IMR-90 (cell line): ENCODE data around the gene SCYGR2. TPM values are rescaled to one million over a fixed set of nuclear protein-coding genes. Genes with fewer than 3 reads are reported as not detected.

Experiments
- ATAC-seq: fragments of 200-7000 bp; cut with Tn5 transposase; 2 replicates; pipeline ENCODE4 v1.9.1; 2020; ENCODE audit warnings: low read depth, mild to moderate bottlenecking, moderate library complexity
- BruUV-seq: library from RNA; stranded (reverse); fragments of 400-500 nt; replicated peaks from 2 replicates; lab custom pipeline; 2021; lab: Mats Ljungman, UMichigan
- CTCF ChIA-PET: fragments of 300-600 bp; formaldehyde crosslinking; extraction: SDS; loops from one replicate; lab custom pipeline; 2021; ENCODE audit warnings: antibody characterized with exemption; lab: Yijun Ruan, JAX
- POLR2A ChIA-PET: fragments of 300-600 bp; sonication (Branson Sonifier 250); formaldehyde crosslinking; loops from one replicate; lab custom pipeline; 2022; ENCODE audit warnings: antibody characterized with exemption; ENCODE audit not compliant: unreplicated experiment; lab: Charles Lee
- DNase-seq: peaks from one replicate; pipeline ENCODE4 v3.0.0; 2013
- H2AFZ ChIP-seq: replicated peaks from 2 replicates; pipeline ENCODE3; 2013; ENCODE audit warnings: low read length, mild to moderate bottlenecking; ENCODE audit not compliant: poor library complexity
- H2AK5ac ChIP-seq: 2 replicates; pipeline ENCODE4 v1.6.1; 2013; ENCODE audit warnings: low read depth, low read length, inconsistent platforms
- H2AK9ac ChIP-seq: replicated peaks from 2 replicates; pipeline ENCODE3; 2013; ENCODE audit warnings: mild to moderate bottlenecking, low read depth, low read length, moderate library complexity; ENCODE audit not compliant: poor library complexity
- H2BK120ac ChIP-seq: 2 replicates; pipeline ENCODE4 v1.6.1; 2013; ENCODE audit warnings: low read depth, low read length, inconsistent platforms
- H2BK15ac ChIP-seq: 3 replicates; pipeline ENCODE4 v1.6.1; 2013; ENCODE audit warnings: low read depth, low read length, inconsistent platforms
- H2BK20ac ChIP-seq: 2 replicates; pipeline ENCODE4 v1.6.1; 2013; ENCODE audit warnings: low read depth, mild to moderate bottlenecking, inconsistent platforms, low read length, moderate library complexity
- H2BK5ac ChIP-seq: 2 replicates; pipeline ENCODE4 v1.6.1; 2013; ENCODE audit warnings: mild to moderate bottlenecking, low read depth, low read length, inconsistent platforms; ENCODE audit not compliant: poor library complexity, severe bottlenecking
- H3K14ac ChIP-seq: replicated peaks from 2 replicates; pipeline ENCODE4 v1.6.1; 2013; ENCODE audit warnings: low read depth, low read length, inconsistent platforms
- H3K18ac ChIP-seq: 2 replicates; pipeline ENCODE4 v1.6.1; 2013; ENCODE audit warnings: low read depth, low read length, control low read depth
- H3K23ac ChIP-seq: 2 replicates; pipeline ENCODE4 v1.6.1; 2013; ENCODE audit warnings: low read depth, low read length, inconsistent platforms
- H3K27ac ChIP-seq: 2 replicates; pipeline ENCODE4 v1.5.1; 2013; ENCODE audit warnings: mild to moderate bottlenecking, control low read depth, low read length; ENCODE audit not compliant: insufficient read depth
- H3K27me3 ChIP-seq: 2 replicates; pipeline ENCODE4 v1.6.1; 2013; ENCODE audit warnings: low read length; ENCODE audit not compliant: control insufficient read depth, insufficient read depth
- H3K36me3 ChIP-seq: 2 replicates; pipeline ENCODE4 v1.6.1; 2013; ENCODE audit warnings: low read length, mixed read lengths; ENCODE audit not compliant: control insufficient read depth, insufficient read depth
- H3K4ac ChIP-seq: 2 replicates; pipeline ENCODE4 v1.6.1; 2013; ENCODE audit warnings: low read depth, low read length, inconsistent platforms
- H3K4me1 ChIP-seq: 2 replicates; pipeline ENCODE4 v1.6.1; 2013; ENCODE audit warnings: low read length, mixed read lengths; ENCODE audit not compliant: control insufficient read depth, insufficient read depth
- H3K4me2 ChIP-seq: 2 replicates; pipeline ENCODE4 v1.6.1; 2013; ENCODE audit warnings: low read depth, mild to moderate bottlenecking, control low read depth, low read length, moderate library complexity
- H3K4me3 ChIP-seq: 2 replicates; pipeline ENCODE4 v1.5.1; 2013; ENCODE audit warnings: low read depth, mild to moderate bottlenecking, control low read depth, low read length, moderate library complexity; ENCODE audit not compliant: insufficient read depth
- H3K56ac ChIP-seq: 2 replicates; pipeline ENCODE4 v1.6.1; 2013; ENCODE audit warnings: low read length, inconsistent platforms; ENCODE audit not compliant: insufficient read depth; ENCODE audit errors: extremely low read depth
- H3K79me1 ChIP-seq, 2 experiments: 2 replicates each; pipeline ENCODE4 v1.6.1; 2013; ENCODE audit warnings: low read length in 2 of 2, inconsistent platforms in 1 of 2, low read depth in 1 of 2
- H3K9ac ChIP-seq: 2 replicates; pipeline ENCODE4 v1.6.1; 2013; ENCODE audit warnings: low read depth, low read length, control low read depth
- H3K9me1 ChIP-seq: 2 replicates; pipeline ENCODE4 v1.6.1; 2013; ENCODE audit warnings: low read length, inconsistent platforms; ENCODE audit not compliant: insufficient read depth
- H3K9me3 ChIP-seq: 2 replicates; pipeline ENCODE4 v1.6.1; 2013; ENCODE audit warnings: low read length; ENCODE audit not compliant: control insufficient read depth, insufficient read depth
- H4K20me1 ChIP-seq: 2 replicates; pipeline ENCODE4 v1.6.1; 2013; ENCODE audit warnings: low read length, inconsistent platforms; ENCODE audit not compliant: insufficient read depth
- H4K5ac ChIP-seq: 2 replicates; pipeline ENCODE4 v1.6.1; 2013; ENCODE audit warnings: mild to moderate bottlenecking, low read depth, low read length, control low read depth
- H4K8ac ChIP-seq, 2 experiments: 2 replicates each; pipeline ENCODE4 v1.6.1; 2013; ENCODE audit warnings: low read depth in 2 of 2, low read length in 2 of 2, control low read depth in 1 of 2, inconsistent platforms in 1 of 2
- H4K91ac ChIP-seq: 2 replicates; pipeline ENCODE4 v1.6.1; 2013; ENCODE audit warnings: low read depth, low read length, inconsistent platforms; ENCODE audit not compliant: insufficient read depth
- BHLHE40 ChIP-seq: fragments of 150-350 bp; IDR thresholded peaks from 2 replicates; pipeline ENCODE4 v1.6.1; 2016; ENCODE audit warnings: mild to moderate bottlenecking, low read depth, low read length
- CEBPB ChIP-seq: IDR thresholded peaks from 2 replicates; pipeline ENCODE4 v1.6.1; 2012; ENCODE audit warnings: low read depth, low read length, improper control_type of control experiment
- CTCF ChIP-seq: conservative IDR thresholded peaks from 2 replicates; pipeline ENCODE4 v1.5.1; 2012; ENCODE audit warnings: mild to moderate bottlenecking, low read depth, low read length, improper control_type of control experiment
- FOS ChIP-seq: fragments of 150-350 bp; IDR thresholded peaks from 2 replicates; pipeline ENCODE4 v1.6.1; 2016; ENCODE audit warnings: low read depth, low read length
- MXI1 ChIP-seq: IDR thresholded peaks from 2 replicates; pipeline ENCODE4 v1.6.1; 2012; ENCODE audit warnings: low read depth, mild to moderate bottlenecking, low read length, moderate library complexity, borderline replicate concordance
- NFE2L2 ChIP-seq: fragments of 150-350 bp; IDR thresholded peaks from 2 replicates; pipeline ENCODE4 v1.6.1; 2016; ENCODE audit warnings: low read depth, mild to moderate bottlenecking, low read length
- POLR2A ChIP-seq: IDR thresholded peaks from 2 replicates; pipeline ENCODE4 v1.6.1; 2012; ENCODE audit warnings: mild to moderate bottlenecking, low read depth, low read length
- RAD21 ChIP-seq: IDR thresholded peaks from 2 replicates; pipeline ENCODE4 v1.6.1; 2012; ENCODE audit warnings: low read length, improper control_type of control experiment
- RCOR1 ChIP-seq: IDR thresholded peaks from 2 replicates; pipeline ENCODE4 v1.6.1; 2012; ENCODE audit warnings: mild to moderate bottlenecking, low read length, improper control_type of control experiment; ENCODE audit not compliant: insufficient replicate concordance
- RFX5 ChIP-seq: IDR thresholded peaks from 2 replicates; pipeline ENCODE4 v1.8.0; 2012; ENCODE audit warnings: low read depth, mild to moderate bottlenecking, low read length, moderate library complexity
- SMC3 ChIP-seq: fragments of 150-350 bp; IDR thresholded peaks from 2 replicates; pipeline ENCODE4 v1.6.1; 2016; ENCODE audit warnings: low read depth, mild to moderate bottlenecking, antibody characterized with exemption, low read length, moderate library complexity
- USF2 ChIP-seq: fragments of 150-350 bp; IDR thresholded peaks from 2 replicates; pipeline ENCODE4 v1.6.1; 2017; ENCODE audit warnings: mild to moderate bottlenecking, antibody characterized with exemption, low read length, low read depth
- WGBS, 2 experiments: methylation state at CpG; one replicate each; pipeline versions ENCODE4 v1.1.5 to v1.1.7; 2013; ENCODE audit warnings: missing lambda C conversion rate in 2 of 2; ENCODE audit not compliant: insufficient read length in 1 of 2; ENCODE audit errors: extremely low coverage in 2 of 2; 5-methylcytosine and 5-hydroxymethylcytosine counted together
- dilution Hi-C: fragments of 300-500 bp; cut with HindIII; formaldehyde crosslinking; loops from one replicate; pipeline ENCODE4 v1.14.3; 2018; ENCODE audit warnings: low sequenced_read_pairs; ENCODE audit not compliant: unreplicated experiment
- in situ Hi-C: fragments of 300-500 bp; cut with MboI; formaldehyde crosslinking; loops from 3 replicates; pipeline ENCODE4 v1.14.3; 2019; ENCODE audit warnings: low sequenced_read_pairs, inconsistent platforms, mixed read lengths
- intact Hi-C: fragments of 100-400 bp; cut with micrococcal nuclease; formaldehyde crosslinking; loops from 2 replicates; pipeline ENCODE4 v1.10.0; 2022
- polyA plus RNA-seq, 3 experiments: library from polyadenylated mRNA; depleted of rRNA; stranded (reverse); fragments of >200 nt; gene quantifications; 2 replicates each; pipeline ENCODE4 v1.2.3, GENCODE V29; 2012; ENCODE audit warnings: low replicate concordance in 1 of 3
- total RNA-seq: library from RNA; depleted of rRNA; stranded (reverse); fragments of >200 nt; gene quantifications from 2 replicates; pipeline ENCODE4 v1.2.3, GENCODE V29; 2012

The SCYGR2 gene
- total and polyA plus RNA-seq, 2 of the 4 experiments (the other 2 are of a cell fraction), result not detected

GRCh38 chr2:227612546-227613271 is 14.0 kb downstream of the SCYGR2 start (continued):
- no peak for TF ChIP-seq CTCF

GRCh38 chr2:227613272-227613660 is 14.6 kb downstream of the SCYGR2 start:
- Histone ChIP-seq H3K4me1 (no peaks in the 10 kb centered on the region; the same call in 1 of the 2 replicates), H2BK15ac (no peak overlapping the region), H4K5ac (no peak overlapping the region), H3K9me1 (no peaks in the 10 kb centered on the region), H3K4ac (no peak overlapping the region), H2BK20ac (no peak overlapping the region), H3K4me3 (no peak overlapping the region), H3K9me3 (no peaks in the 10 kb centered on the region), H4K91ac (no peak overlapping the region), H2BK5ac (no peak overlapping the region), H3K79me1 (no peaks in the 10 kb centered on the region), H2AFZ (no peak overlapping the region), H2AK9ac (no peak overlapping the region), H3K23ac (no peak overlapping the region), H2BK120ac (no peak overlapping the region), H4K8ac (no peak overlapping the region), H3K36me3 (no peaks in the 10 kb centered on the region), H3K27me3 (peaks cover 2% of the 10 kb centered on the region), H3K4me2 (no peak overlapping the region), H3K14ac (no peak overlapping the region), H3K9ac (no peak overlapping the region), H3K56ac (no peak overlapping the region), H2AK5ac (no peak overlapping the region), H3K27ac (no peak overlapping the region), H3K18ac (no peak overlapping the region), H4K20me1 (no peaks in the 10 kb centered on the region)
- no peak for DNase-seq
- ChIA-PET CTCF (no interaction called here), POLR2A (no interaction called here)
- ATAC-seq, result no peak
- BruUV-seq, result no TSS peak
- intact Hi-C loops (no loop called here), dilution Hi-C loops (no loop called here), in situ Hi-C loops (no loop called here)
- no CpG with 5 or more reads among the region's 4 CpGs for WGBS, 2 experiments
- TF ChIP-seq NFE2L2 (no peak), RAD21 (no peak), CTCF (no peak), CEBPB (no peak), MXI1 (no peak), RCOR1 (no peak), SMC3 (no peak), POLR2A (no peak), BHLHE40 (no peak), FOS (no peak), RFX5 (no peak), USF2 (no peak)
